Peyer's patch (tissue), 4 donors: ENCODE measurements around the gene PTPRE.

ENCODE experiments used
- CTCF ChIP-seq, 6 experiments: fragments of 450-650 bp in 4 of 6; fragments of 200-600 bp in 2 of 6; sonication (generic) in 1 of 6; IDR thresholded peaks; one replicate each; pipeline ENCODE4 v1.5.1; 2017 to 2019; ENCODE audit warnings: antibody characterized with exemption in 6 of 6, mild to moderate bottlenecking in 3 of 6, moderate library complexity in 1 of 6
- POLR2A ChIP-seq, 2 donors: fragments of 450-650 bp; IDR thresholded peaks; one replicate each; pipeline ENCODE4 v1.5.1; 2017; ENCODE audit warnings: antibody characterized with exemption in 2 of 2, mild to moderate bottlenecking in 2 of 2, moderate library complexity in 2 of 2

- no peak for TF ChIP-seq CTCF (IDR thresholded peaks at IDR 0.05)
- no peak for TF ChIP-seq POLR2A (IDR thresholded peaks at IDR 0.05)
Measured at GRCh38 chr10:128102480-128103228, 195.8 kb downstream of the PTPRE start.
